ENCODE results near the gene IKZF3.

Gene IKZF3

GRCh38 chr17:39722104-39722503 lies 142.0 kb downstream of the IKZF3 start:
- Histone ChIP-seq H3K79me2 (ENCODE audit: insufficient read depth, low read depth) (no peaks in the 10 kb centered on the region), H4K20me1 (ENCODE audit: insufficient read depth) (no peaks in the 10 kb centered on the region), H3K27me3 (ENCODE audit: insufficient read depth, low read depth) (no peaks in the 10 kb centered on the region), H3K9ac (no peak overlapping the region), H3K27ac (no peak overlapping the region), H3K4me3 (IDR thresholded peaks at IDR 0.05; ENCODE audit: insufficient read depth, low read depth, low read length) (no peak overlapping the region), H2AFZ (ENCODE audit: low read depth) (no peak overlapping the region), H3K36me3 (ENCODE audit: insufficient read depth) (no peaks in the 10 kb centered on the region), H3K4me2 (no peak overlapping the region), H3K4me1 (ENCODE audit: low read depth, poor library complexity, severe bottlenecking) (no peaks in the 10 kb centered on the region)
- TF ChIP-seq, protein P1, sequence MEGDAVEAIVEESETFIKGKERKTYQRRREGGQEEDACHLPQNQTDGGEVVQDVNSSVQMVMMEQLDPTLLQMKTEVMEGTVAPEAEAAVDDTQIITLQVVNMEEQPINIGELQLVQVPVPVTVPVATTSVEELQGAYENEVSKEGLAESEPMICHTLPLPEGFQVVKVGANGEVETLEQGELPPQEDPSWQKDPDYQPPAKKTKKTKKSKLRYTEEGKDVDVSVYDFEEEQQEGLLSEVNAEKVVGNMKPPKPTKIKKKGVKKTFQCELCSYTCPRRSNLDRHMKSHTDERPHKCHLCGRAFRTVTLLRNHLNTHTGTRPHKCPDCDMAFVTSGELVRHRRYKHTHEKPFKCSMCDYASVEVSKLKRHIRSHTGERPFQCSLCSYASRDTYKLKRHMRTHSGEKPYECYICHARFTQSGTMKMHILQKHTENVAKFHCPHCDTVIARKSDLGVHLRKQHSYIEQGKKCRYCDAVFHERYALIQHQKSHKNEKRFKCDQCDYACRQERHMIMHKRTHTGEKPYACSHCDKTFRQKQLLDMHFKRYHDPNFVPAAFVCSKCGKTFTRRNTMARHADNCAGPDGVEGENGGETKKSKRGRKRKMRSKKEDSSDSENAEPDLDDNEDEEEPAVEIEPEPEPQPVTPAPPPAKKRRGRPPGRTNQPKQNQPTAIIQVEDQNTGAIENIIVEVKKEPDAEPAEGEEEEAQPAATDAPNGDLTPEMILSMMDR (conservative IDR thresholded peaks at IDR 0.05; ENCODE audit: low read depth, low read length) = no peak

GRCh38 chr17:39719563-39720355 lies 144.4 kb downstream of the IKZF3 start:
- Histone ChIP-seq H3K4me1 (ENCODE audit: low read depth, poor library complexity, severe bottlenecking) (no peaks in the 10 kb centered on the region), H4K20me1 (ENCODE audit: insufficient read depth) (no peaks in the 10 kb centered on the region), H3K79me2 (ENCODE audit: insufficient read depth, low read depth) (no peaks in the 10 kb centered on the region), H3K27ac (no peak overlapping the region), H3K4me3 (IDR thresholded peaks at IDR 0.05; ENCODE audit: insufficient read depth, low read depth, low read length) (no peak overlapping the region), H3K9ac (no peak overlapping the region), H3K27me3 (ENCODE audit: insufficient read depth, low read depth) (no peaks in the 10 kb centered on the region), H3K36me3 (ENCODE audit: insufficient read depth) (no peaks in the 10 kb centered on the region), H2AFZ (ENCODE audit: low read depth) (no peak overlapping the region), H3K4me2 (no peak overlapping the region)
- TF ChIP-seq, protein P1 (conservative IDR thresholded peaks at IDR 0.05; ENCODE audit: low read depth, low read length) = no peak

GRCh38 chr17:39717660-39718059 lies 146.5 kb downstream of the IKZF3 start:
- Histone ChIP-seq H3K27me3 (ENCODE audit: insufficient read depth, low read depth) (no peaks in the 10 kb centered on the region), H4K20me1 (ENCODE audit: insufficient read depth) (no peaks in the 10 kb centered on the region), H3K4me1 (ENCODE audit: low read depth, poor library complexity, severe bottlenecking) (no peaks in the 10 kb centered on the region), H3K27ac (no peak overlapping the region), H3K4me3 (IDR thresholded peaks at IDR 0.05; ENCODE audit: insufficient read depth, low read depth, low read length) (no peak overlapping the region), H2AFZ (ENCODE audit: low read depth) (no peak overlapping the region), H3K9ac (no peak overlapping the region), H3K79me2 (ENCODE audit: insufficient read depth, low read depth) (no peaks in the 10 kb centered on the region), H3K36me3 (ENCODE audit: insufficient read depth) (no peaks in the 10 kb centered on the region), H3K4me2 (no peak overlapping the region)
- TF ChIP-seq, protein P1 (conservative IDR thresholded peaks at IDR 0.05; ENCODE audit: low read depth, low read length) = no peak

DNA sequence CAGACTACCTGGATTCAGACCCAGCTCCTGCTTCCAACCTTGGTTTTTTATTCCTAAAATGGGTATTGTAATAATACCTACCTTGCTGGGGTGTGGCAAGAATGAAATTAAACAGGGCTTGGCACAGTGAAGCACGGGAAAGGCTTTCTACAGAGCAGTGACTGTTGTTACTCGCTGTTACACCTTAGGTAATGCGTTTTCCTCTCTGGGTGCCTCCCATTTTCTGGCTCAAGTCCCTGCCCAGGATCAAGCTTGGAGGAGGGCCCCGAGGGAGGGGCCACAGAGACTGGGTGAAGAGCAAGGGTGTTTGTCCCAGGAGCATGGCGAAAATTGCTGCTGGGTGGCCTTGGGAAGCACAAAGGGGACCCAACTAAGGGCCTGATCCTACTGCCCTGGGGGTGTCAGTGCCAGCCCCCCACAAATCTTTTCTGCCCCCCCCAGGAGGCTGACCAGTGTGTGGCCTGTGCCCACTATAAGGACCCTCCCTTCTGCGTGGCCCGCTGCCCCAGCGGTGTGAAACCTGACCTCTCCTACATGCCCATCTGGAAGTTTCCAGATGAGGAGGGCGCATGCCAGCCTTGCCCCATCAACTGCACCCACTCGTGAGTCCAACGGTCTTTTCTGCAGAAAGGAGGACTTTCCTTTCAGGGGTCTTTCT lies 147.1 kb downstream of the IKZF3 start:
- Histone ChIP-seq H3K36me3 (ENCODE audit: insufficient read depth) (no peaks in the 10 kb centered on the region), H3K4me3 (IDR thresholded peaks at IDR 0.05; ENCODE audit: insufficient read depth, low read depth, low read length) (no peak overlapping the region), H4K20me1 (ENCODE audit: insufficient read depth) (no peaks in the 10 kb centered on the region), H3K27me3 (ENCODE audit: insufficient read depth, low read depth) (no peaks in the 10 kb centered on the region), H3K79me2 (ENCODE audit: insufficient read depth, low read depth) (no peaks in the 10 kb centered on the region), H3K9ac (no peak overlapping the region), H3K4me1 (ENCODE audit: low read depth, poor library complexity, severe bottlenecking) (no peaks in the 10 kb centered on the region), H2AFZ (ENCODE audit: low read depth) (no peak overlapping the region), H3K27ac (no peak overlapping the region), H3K4me2 (no peak overlapping the region)
- TF ChIP-seq, protein P1 (conservative IDR thresholded peaks at IDR 0.05; ENCODE audit: low read depth, low read length) = no peak
